ENCODE data around the gene CDH18.

CDH18 gene

GRCh38 chr5:19676895-19677294 lies 311.1 kb downstream of the CDH18 start:
- peak; percentile 2 for DNase-seq
- in situ Hi-C loops (cut with HindIII; ENCODE audit: low pct_ligation_motif_present, low pct_unique_long_range_greater_than_20kb, low sequenced_read_pairs): no loop called here

GRCh38 chr5:19660679-19661078 lies 327.3 kb downstream of the CDH18 start:
- in situ Hi-C loops (cut with HindIII; ENCODE audit: low pct_ligation_motif_present, low pct_unique_long_range_greater_than_20kb, low sequenced_read_pairs): no loop called here

GRCh38 chr5:19655627-19656026 lies 332.4 kb downstream of the CDH18 start:
- no peak for DNase-seq
- in situ Hi-C loops (cut with HindIII; ENCODE audit: low pct_ligation_motif_present, low pct_unique_long_range_greater_than_20kb, low sequenced_read_pairs): no loop called here

More at GRCh38 chr5:19660679-19661078, 327.3 kb downstream of the CDH18 start:
- no peak for DNase-seq

GRCh38 chr5:19638461-19638860 lies 349.5 kb downstream of the CDH18 start:
- in situ Hi-C loops (cut with HindIII; ENCODE audit: low pct_ligation_motif_present, low pct_unique_long_range_greater_than_20kb, low sequenced_read_pairs): no loop called here
- DNase-seq: no peak

- in situ Hi-C loops (cut with HindIII; ENCODE audit: low pct_ligation_motif_present, low pct_unique_long_range_greater_than_20kb, low sequenced_read_pairs): no loop called here
- no peak for DNase-seq
These were observed 357.1 kb downstream of the CDH18 start for GRCh38 chr5:19630876-19631275.

- DNase-seq: no peak
- in situ Hi-C loops (cut with HindIII; ENCODE audit: low pct_ligation_motif_present, low pct_unique_long_range_greater_than_20kb, low sequenced_read_pairs): no loop called here
These were observed 361.8 kb downstream of the CDH18 start for GRCh38 chr5:19626211-19626610.

- no peak for DNase-seq
- in situ Hi-C loops (cut with HindIII; ENCODE audit: low pct_ligation_motif_present, low pct_unique_long_range_greater_than_20kb, low sequenced_read_pairs): no loop called here
These were observed 362.4 kb downstream of the CDH18 start for GRCh38 chr5:19625562-19625961.

- DNase-seq: no peak
- in situ Hi-C loops (cut with HindIII; ENCODE audit: low pct_ligation_motif_present, low pct_unique_long_range_greater_than_20kb, low sequenced_read_pairs): no loop called here
These were observed 368.4 kb downstream of the CDH18 start for GRCh38 chr5:19619571-19619970.

- no peak for DNase-seq
- in situ Hi-C loops (cut with HindIII; ENCODE audit: low pct_ligation_motif_present, low pct_unique_long_range_greater_than_20kb, low sequenced_read_pairs): no loop called here
These were observed 371.2 kb downstream of the CDH18 start for GRCh38 chr5:19616701-19617215.

- no peak for DNase-seq
- in situ Hi-C loops (cut with HindIII; ENCODE audit: low pct_ligation_motif_present, low pct_unique_long_range_greater_than_20kb, low sequenced_read_pairs): no loop called here
These were observed 372.3 kb downstream of the CDH18 start for GRCh38 chr5:19615661-19616060.

GRCh38 chr5:19615071-19615470 lies 372.9 kb downstream of the CDH18 start:
- in situ Hi-C loops (cut with HindIII; ENCODE audit: low pct_ligation_motif_present, low pct_unique_long_range_greater_than_20kb, low sequenced_read_pairs): no loop called here
- no peak for DNase-seq

GRCh38 chr5:19608444-19609002 lies 379.5 kb downstream of the CDH18 start:
- in situ Hi-C loops (cut with HindIII; ENCODE audit: low pct_ligation_motif_present, low pct_unique_long_range_greater_than_20kb, low sequenced_read_pairs): no loop called here
- peak; percentile 15 for DNase-seq

GRCh38 chr5:19605846-19606407 lies 382.1 kb downstream of the CDH18 start:
- in situ Hi-C loops (cut with HindIII; ENCODE audit: low pct_ligation_motif_present, low pct_unique_long_range_greater_than_20kb, low sequenced_read_pairs): no loop called here

GRCh38 chr5:19584131-19584530 lies 403.9 kb downstream of the CDH18 start:
- DNase-seq: no peak
- in situ Hi-C loops (cut with HindIII; ENCODE audit: low pct_ligation_motif_present, low pct_unique_long_range_greater_than_20kb, low sequenced_read_pairs): no loop called here

More at GRCh38 chr5:19605846-19606407, 382.1 kb downstream of the CDH18 start:
- no peak for DNase-seq

GRCh38 chr5:19577882-19578281 lies 410.1 kb downstream of the CDH18 start:
- in situ Hi-C loops (cut with HindIII; ENCODE audit: low pct_ligation_motif_present, low pct_unique_long_range_greater_than_20kb, low sequenced_read_pairs): no loop called here
- DNase-seq: no peak

- in situ Hi-C loops (cut with HindIII; ENCODE audit: low pct_ligation_motif_present, low pct_unique_long_range_greater_than_20kb, low sequenced_read_pairs): no loop called here
- no peak for DNase-seq
These were observed 420.0 kb downstream of the CDH18 start for GRCh38 chr5:19568004-19568403.

GRCh38 chr5:19565466-19565865 lies 422.5 kb downstream of the CDH18 start:
- in situ Hi-C loops (cut with HindIII; ENCODE audit: low pct_ligation_motif_present, low pct_unique_long_range_greater_than_20kb, low sequenced_read_pairs): no loop called here
- DNase-seq: no peak

- DNase-seq: no peak
- in situ Hi-C loops (cut with HindIII; ENCODE audit: low pct_ligation_motif_present, low pct_unique_long_range_greater_than_20kb, low sequenced_read_pairs): no loop called here
These were observed 424.0 kb downstream of the CDH18 start for GRCh38 chr5:19564036-19564435.

GRCh38 chr5:19555876-19556275 lies 432.1 kb downstream of the CDH18 start:
- DNase-seq: no peak
- in situ Hi-C loops (cut with HindIII; ENCODE audit: low pct_ligation_motif_present, low pct_unique_long_range_greater_than_20kb, low sequenced_read_pairs): no loop called here

- in situ Hi-C loops (cut with HindIII; ENCODE audit: low pct_ligation_motif_present, low pct_unique_long_range_greater_than_20kb, low sequenced_read_pairs): no loop called here
- no peak for DNase-seq
These were observed 432.6 kb downstream of the CDH18 start for GRCh38 chr5:19555436-19555835.

Measured in ACHN (cell line).